Suprapubic skin (tissue), 4 donors: ENCODE measurements around the gene CACNA1A. TPM values are rescaled to one million over a fixed set of nuclear protein-coding genes. Genes with fewer than 3 reads are reported as not detected.
"Not testable (repeated sequence)": the region's sequence is repeated elsewhere in the genome, so short reads cannot be mapped to it uniquely, and the experiment has no call there.

Source experiments
- DNase-seq, 2 donors: peaks; one replicate each; pipeline ENCODE4 v3.0.0-alpha.2; 2019; ENCODE audit warnings: low spot score in 2 of 2
- H3K27ac ChIP-seq: fragments of 200-600 bp; sonication (generic); one replicate; pipeline ENCODE4 v1.5.1; 2019
- H3K27me3 ChIP-seq: fragments of 200-600 bp; sonication (generic); one replicate; pipeline ENCODE4 v1.5.1; 2019
- H3K36me3 ChIP-seq: fragments of 200-600 bp; sonication (generic); one replicate; pipeline ENCODE4 v1.5.1; 2019
- H3K4me1 ChIP-seq: fragments of 200-600 bp; sonication (generic); one replicate; pipeline ENCODE4 v1.5.1; 2019
- H3K4me3 ChIP-seq: fragments of 200-600 bp; sonication (generic); one replicate; pipeline ENCODE4 v1.5.1; 2019; ENCODE audit warnings: mild to moderate bottlenecking
- H3K9me3 ChIP-seq: fragments of 200-600 bp; sonication (generic); one replicate; pipeline ENCODE4 v1.5.1; 2019
- CTCF ChIP-seq, 2 donors: fragments of 200-600 bp in 1 of 2; fragments of 450-650 bp in 1 of 2; sonication (generic) in 1 of 2; IDR thresholded peaks; one replicate each; pipeline ENCODE4 v1.5.1; 2016 to 2019; ENCODE audit warnings: antibody characterized with exemption in 2 of 2, mild to moderate bottlenecking in 1 of 2, moderate library complexity in 1 of 2
- EP300 ChIP-seq: sonication (generic); formaldehyde crosslinking; IDR thresholded peaks from one replicate; pipeline ENCODE4 v1.6.1; 2017; ENCODE audit warnings: antibody characterized with exemption
- POLR2A ChIP-seq, 2 donors: fragments of 450-650 bp; IDR thresholded peaks; one replicate each; pipeline ENCODE4 v1.6.1; 2017; ENCODE audit warnings: antibody characterized with exemption in 2 of 2, mild to moderate bottlenecking in 2 of 2, moderate library complexity in 2 of 2
- POLR2AphosphoS5 ChIP-seq, 3 donors: sonication (generic); formaldehyde crosslinking; IDR thresholded peaks; one replicate each; pipeline ENCODE4 v1.6.1; 2017; ENCODE audit warnings: antibody characterized with exemption in 3 of 3
- WGBS: methylation state at CpG from one replicate; pipeline ENCODE4 v1.1.5; 2018; 5-methylcytosine and 5-hydroxymethylcytosine counted together
- total RNA-seq, 4 donors: library from RNA; depleted of rRNA; stranded (reverse); fragments of >200 nt; gene quantifications; one replicate each; pipeline ENCODE4 v1.1.0, GENCODE V29; 2016

The CACNA1A gene
- total RNA-seq, 4 donors from 2014 or later = 0.26 to 0.42 (median 0.35) TPM

- no peak overlapping the region for H3K27ac ChIP-seq
- WGBS = 73% methylated on average over 5 of the region's 5 CpGs
- TF ChIP-seq POLR2AphosphoS5 (IDR thresholded peaks at IDR 0.05) (no peak), EP300 (no peak), POLR2A (IDR thresholded peaks at IDR 0.05) (no peak), CTCF (IDR thresholded peaks at IDR 0.05) (no peak)
- no peak for DNase-seq
- H3K4me1 ChIP-seq = peaks cover 12% of the 10 kb centered on the region
- H3K9me3 ChIP-seq = no peaks in the 10 kb centered on the region
- no peak overlapping the region for H3K4me3 ChIP-seq
- no peaks in the 10 kb centered on the region for H3K27me3 ChIP-seq
- no peaks in the 10 kb centered on the region for H3K36me3 ChIP-seq
Measured at GRCh38 chr19:13206587-13206986, 299.7 kb downstream of the CACNA1A start.

- not testable (repeated sequence) for H3K4me1 ChIP-seq, H3K27me3 ChIP-seq, H3K4me3 ChIP-seq, DNase-seq, H3K36me3 ChIP-seq, H3K27ac ChIP-seq, H3K9me3 ChIP-seq
- 95% methylated on average over 7 of the region's 7 CpGs for WGBS
Measured at GRCh38 chr19:13202112-13202511, 304.2 kb downstream of the CACNA1A start.

GRCh38 chr19:13198634-13199033, 307.6 kb downstream of the CACNA1A start:
- Histone ChIP-seq H3K9me3 (no peaks in the 10 kb centered on the region), H3K4me3 (no peak overlapping the region), H3K4me1 (no peaks in the 10 kb centered on the region), H3K27ac (no peak overlapping the region), H3K27me3 (no peaks in the 10 kb centered on the region), H3K36me3 (no peaks in the 10 kb centered on the region)
- WGBS = 86% methylated on average over 18 of the region's 18 CpGs
- no peak for DNase-seq
- TF ChIP-seq POLR2AphosphoS5 (IDR thresholded peaks at IDR 0.05) = no peak
- no peak for TF ChIP-seq EP300
- TF ChIP-seq CTCF (IDR thresholded peaks at IDR 0.05) = no peak
- TF ChIP-seq POLR2A (IDR thresholded peaks at IDR 0.05) = no peak

GRCh38 chr19:13195678-13196077, 310.6 kb downstream of the CACNA1A start:
- Histone ChIP-seq H3K36me3 (no peaks in the 10 kb centered on the region), H3K4me3 (no peak overlapping the region), H3K9me3 (no peaks in the 10 kb centered on the region), H3K27ac (no peak overlapping the region), H3K4me1 (peaks cover 5% of the 10 kb centered on the region), H3K27me3 (no peaks in the 10 kb centered on the region)
- TF ChIP-seq EP300 (no peak), CTCF (IDR thresholded peaks at IDR 0.05) (no peak), POLR2AphosphoS5 (IDR thresholded peaks at IDR 0.05) (no peak), POLR2A (IDR thresholded peaks at IDR 0.05) (no peak)
- 82% methylated on average over 11 of the region's 11 CpGs for WGBS
- no peak for DNase-seq

- TF ChIP-seq EP300 (no peak), POLR2AphosphoS5 (IDR thresholded peaks at IDR 0.05) (no peak), POLR2A (IDR thresholded peaks at IDR 0.05) (no peak), CTCF (IDR thresholded peaks at IDR 0.05) (no peak)
- Histone ChIP-seq H3K36me3 (no peaks in the 10 kb centered on the region), H3K4me3 (no peak overlapping the region), H3K4me1 (peaks cover 5% of the 10 kb centered on the region), H3K27me3 (no peaks in the 10 kb centered on the region), H3K9me3 (no peaks in the 10 kb centered on the region), H3K27ac (no peak overlapping the region)
- no peak for DNase-seq
- WGBS = 67% methylated on average over 18 of the region's 19 CpGs
Measured at GRCh38 chr19:13190781-13191540, 315.3 kb downstream of the CACNA1A start.
